SKM-1 treated with dmso at 0.1 percent for 144 hours (cell line): ENCODE results near the gene ZNF789.

ENCODE experiments used
- DNase-seq: peaks from one replicate; lab custom pipeline; 2025; ENCODE audit not compliant: unreplicated experiment; lab: John Stamatoyannopoulos, UW

ZNF789 gene

DNA sequence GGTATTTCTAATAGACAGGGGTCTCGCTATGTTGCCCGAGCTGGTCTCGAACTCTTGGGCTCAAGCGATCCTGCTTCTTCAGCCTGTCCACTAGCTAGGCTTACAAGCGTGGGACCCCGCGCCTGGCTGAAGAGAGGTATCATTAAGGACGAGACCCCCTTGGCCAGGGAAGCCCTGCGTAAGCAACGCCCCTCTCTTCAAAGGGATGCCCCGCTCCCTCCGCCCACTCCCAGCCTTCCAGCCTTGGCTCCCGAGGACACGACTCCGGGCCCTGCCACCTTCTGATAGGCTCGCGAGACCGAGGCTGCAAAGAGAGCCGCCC lies 31.6 kb downstream of the ZNF789 start:
- DNase-seq: no peak

DNA sequence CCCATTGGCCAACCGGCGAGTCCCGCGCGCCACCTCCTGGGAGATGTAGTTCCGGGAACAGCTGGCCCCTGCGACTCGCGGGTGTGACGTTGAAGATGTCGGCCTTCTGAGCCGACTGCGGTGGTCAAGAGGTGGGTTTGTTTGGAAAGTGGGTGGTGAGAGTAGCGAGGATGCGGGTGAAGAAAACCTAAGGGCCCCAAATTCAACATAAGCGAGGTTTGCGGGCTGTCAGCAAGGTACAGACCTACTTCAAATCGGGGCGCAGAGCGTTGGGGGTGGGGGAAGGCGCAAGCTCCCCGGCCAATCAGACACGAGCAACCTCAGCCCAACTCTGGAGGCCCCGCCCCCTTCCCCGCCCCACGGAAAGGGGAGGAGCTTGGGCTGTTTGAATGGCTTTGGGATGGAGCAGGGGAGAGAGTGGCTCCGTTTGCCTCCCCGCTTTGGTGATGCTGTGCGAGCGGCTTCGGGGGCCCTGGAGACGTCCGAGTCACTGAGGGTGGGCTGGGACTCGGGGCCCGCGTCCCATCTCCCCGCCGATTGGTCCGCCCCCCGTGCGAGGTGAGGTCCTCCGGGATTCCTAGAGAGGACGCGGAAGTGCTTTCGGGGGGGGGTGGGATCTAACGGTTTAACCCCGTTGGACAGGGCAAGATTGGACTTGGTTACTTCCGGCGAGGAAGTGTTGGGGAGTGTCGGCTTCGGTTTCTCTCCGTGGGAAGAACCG lies 32.1 kb downstream of the ZNF789 start, which contains the start of gene ZKSCAN5:
ZKSCAN5 (plus strand) TSS at position 60 of the 721 bp plus-strand sequence. CDS start 1,383 bp downstream, outside the sequence.
- peak; percentile 94 for DNase-seq

DNA sequence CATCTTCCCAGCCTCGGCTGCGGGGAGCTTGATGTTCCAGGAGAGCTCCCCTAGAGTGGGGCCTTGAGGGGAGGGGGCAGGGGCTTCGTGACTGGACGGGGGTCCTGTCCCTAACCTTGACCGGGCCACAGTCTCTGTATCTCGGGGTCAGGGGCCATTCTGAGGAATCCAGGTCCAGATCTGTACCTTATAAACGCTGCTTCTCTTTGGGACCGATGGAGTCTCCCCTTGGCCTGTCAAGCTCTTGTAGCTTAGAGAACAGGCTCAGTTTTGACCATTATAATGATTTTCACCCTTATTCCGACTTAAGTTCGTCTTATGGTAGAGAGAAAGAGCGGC lies 32.6 kb downstream of the ZNF789 start:
- DNase-seq: no peak

DNA sequence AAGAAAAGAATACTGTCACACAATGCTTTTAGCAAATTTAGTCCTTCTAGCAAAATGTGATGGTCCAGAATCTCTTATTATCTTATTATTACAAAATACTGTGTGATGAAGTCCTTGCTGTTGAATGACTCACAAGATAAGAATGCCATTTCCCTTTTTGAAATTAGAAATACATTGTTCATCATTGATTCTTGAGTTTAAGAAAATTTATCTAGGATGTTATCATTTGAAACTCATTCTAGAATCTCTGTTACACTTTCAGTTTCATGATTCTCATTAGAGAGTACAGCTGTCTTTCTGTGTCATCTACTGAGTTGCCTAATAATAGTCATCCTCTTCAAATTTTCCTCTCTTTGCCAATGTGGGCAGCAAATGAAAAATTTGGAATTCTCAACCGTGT lies 41.4 kb downstream of the ZNF789 start:
- DNase-seq: no peak

DNA sequence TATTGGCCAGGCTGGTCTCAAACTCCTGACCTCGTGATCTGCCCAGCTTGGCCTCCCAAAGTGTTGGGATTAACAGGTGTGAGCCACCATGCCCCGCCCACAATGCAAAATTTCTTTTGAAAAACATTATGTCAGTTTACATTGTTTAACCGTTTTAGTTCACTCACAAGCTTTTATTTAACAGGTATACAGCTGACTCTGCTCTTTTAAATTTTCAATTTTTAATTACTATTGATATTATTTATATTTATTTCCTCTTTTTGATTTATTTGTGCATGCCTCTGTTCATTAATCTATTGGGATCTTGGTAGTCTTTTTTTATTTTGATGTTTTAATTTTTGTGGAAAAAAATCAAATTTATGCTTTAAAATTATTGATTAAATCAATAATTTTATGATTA lies 48.7 kb downstream of the ZNF789 start:
- DNase-seq: no peak

DNA sequence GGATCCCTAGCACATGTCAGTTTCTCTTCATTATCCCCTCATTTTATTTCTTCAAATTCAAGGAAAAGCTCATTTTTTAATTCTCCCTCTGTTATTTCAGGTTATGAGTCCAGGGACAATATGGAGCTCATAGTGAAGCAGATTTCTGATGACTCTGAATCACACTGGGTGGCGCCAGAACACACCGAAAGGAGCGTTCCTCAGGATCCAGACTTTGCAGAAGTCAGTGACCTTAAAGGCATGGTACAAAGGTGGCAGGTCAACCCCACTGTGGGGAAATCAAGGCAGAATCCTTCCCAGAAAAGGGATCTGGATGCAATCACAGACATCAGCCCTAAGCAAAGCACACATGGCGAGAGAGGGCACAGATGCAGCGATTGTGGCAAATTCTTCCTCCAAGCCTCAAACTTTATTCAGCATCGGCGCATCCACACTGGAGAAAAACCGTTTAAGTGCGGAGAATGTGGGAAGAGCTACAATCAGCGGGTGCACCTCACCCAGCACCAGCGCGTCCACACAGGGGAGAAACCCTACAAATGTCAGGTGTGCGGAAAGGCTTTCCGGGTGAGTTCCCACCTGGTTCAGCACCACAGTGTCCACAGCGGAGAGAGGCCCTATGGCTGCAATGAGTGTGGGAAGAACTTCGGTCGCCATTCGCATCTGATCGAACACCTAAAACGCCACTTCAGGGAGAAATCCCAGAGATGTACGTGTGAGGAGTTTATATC lies 53.2 kb downstream of the ZNF789 start:
- no peak for DNase-seq

DNA sequence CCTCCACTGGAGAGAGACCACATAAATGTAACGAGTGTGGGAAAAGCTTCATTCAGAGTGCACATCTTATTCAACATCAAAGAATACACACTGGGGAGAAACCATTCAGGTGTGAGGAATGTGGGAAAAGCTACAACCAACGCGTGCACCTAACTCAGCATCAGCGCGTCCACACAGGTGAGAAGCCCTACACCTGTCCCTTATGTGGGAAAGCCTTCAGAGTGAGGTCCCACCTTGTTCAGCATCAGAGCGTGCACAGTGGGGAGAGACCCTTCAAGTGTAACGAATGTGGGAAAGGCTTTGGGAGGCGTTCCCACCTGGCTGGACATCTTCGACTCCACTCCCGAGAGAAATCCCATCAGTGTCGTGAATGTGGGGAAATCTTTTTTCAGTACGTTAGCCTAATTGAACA lies 58.7 kb downstream of the ZNF789 start:
- no peak for DNase-seq

DNA sequence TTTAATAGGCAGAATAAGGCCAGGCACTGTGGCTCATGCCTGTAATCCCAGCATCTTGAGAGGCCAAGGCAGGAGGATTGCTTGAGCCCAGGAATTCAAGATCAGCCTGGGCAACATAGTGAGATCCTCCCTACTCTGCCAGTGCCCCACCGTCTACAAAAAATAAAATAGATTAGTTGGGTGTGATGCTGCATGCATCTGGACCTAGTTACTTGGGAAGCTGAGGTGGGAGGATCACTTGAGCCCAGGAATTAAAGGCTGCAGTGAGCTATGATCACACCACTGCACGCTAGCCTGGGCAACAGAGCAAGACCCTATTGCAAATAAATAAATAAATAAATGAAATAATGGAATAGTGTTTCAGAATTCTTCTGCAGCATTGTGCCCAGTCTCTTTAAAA lies 63.0 kb downstream of the ZNF789 start:
- no peak for DNase-seq
